ENCODE data around the gene HOXB8. TPM values are rescaled to one million over a fixed set of nuclear protein-coding genes. Genes with fewer than 3 reads are reported as not detected.

The HOXB8 gene
- total RNA-seq, 4 donors from 2014 or later: 1.4 TPM; not detected in 3

- H3K27ac ChIP-seq: no peak overlapping the region
Measured at GRCh38 chr17:48647103-48647962, 32.2 kb upstream of the HOXB8 start.

GRCh38 chr17:48646183-48647102, 31.4 kb upstream of the HOXB8 start:
- TF ChIP-seq CTCF (IDR thresholded peaks at IDR 0.05) (no peak), POLR2A (IDR thresholded peaks at IDR 0.05) (no peak)
- H3K27ac ChIP-seq: no peak overlapping the region
- 2 to 3% methylated on average over 33 to 37 of the region's 80 CpGs for WGBS, 2 donors
- no peak for DNase-seq
- H3K4me1 ChIP-seq: peaks cover 0 to 9% of the 10 kb centered on the region in 2 donors
- H3K36me3 ChIP-seq: no peaks in the 10 kb centered on the region
- H3K9me3 ChIP-seq: no peaks in the 10 kb centered on the region
- no peak overlapping the region for H3K4me3 ChIP-seq (replicated peaks in 1 of 3)
- intact Hi-C loops (cut with DNase I): no loop called here
- peaks cover 17% of the 10 kb centered on the region for H3K27me3 ChIP-seq

More at GRCh38 chr17:48647103-48647962, 32.2 kb upstream of the HOXB8 start:
- H3K9me3 ChIP-seq: no peaks in the 10 kb centered on the region
- H3K36me3 ChIP-seq: no peaks in the 10 kb centered on the region
- TF ChIP-seq CTCF (IDR thresholded peaks at IDR 0.05): no peak
- TF ChIP-seq POLR2A (IDR thresholded peaks at IDR 0.05): no peak
- H3K4me1 ChIP-seq: peaks cover 0 to 9% of the 10 kb centered on the region in 2 donors
- peaks cover 8% of the 10 kb centered on the region for H3K27me3 ChIP-seq
- intact Hi-C loops (cut with DNase I): no loop called here
- 3 to 7% methylated on average over 17 to 29 of the region's 30 CpGs for WGBS, 2 donors
- H3K4me3 ChIP-seq (replicated peaks in 1 of 3): peak overlapping the region in 2 of 3 donors; percentile 12 to 25
- no peak for DNase-seq

DNA sequence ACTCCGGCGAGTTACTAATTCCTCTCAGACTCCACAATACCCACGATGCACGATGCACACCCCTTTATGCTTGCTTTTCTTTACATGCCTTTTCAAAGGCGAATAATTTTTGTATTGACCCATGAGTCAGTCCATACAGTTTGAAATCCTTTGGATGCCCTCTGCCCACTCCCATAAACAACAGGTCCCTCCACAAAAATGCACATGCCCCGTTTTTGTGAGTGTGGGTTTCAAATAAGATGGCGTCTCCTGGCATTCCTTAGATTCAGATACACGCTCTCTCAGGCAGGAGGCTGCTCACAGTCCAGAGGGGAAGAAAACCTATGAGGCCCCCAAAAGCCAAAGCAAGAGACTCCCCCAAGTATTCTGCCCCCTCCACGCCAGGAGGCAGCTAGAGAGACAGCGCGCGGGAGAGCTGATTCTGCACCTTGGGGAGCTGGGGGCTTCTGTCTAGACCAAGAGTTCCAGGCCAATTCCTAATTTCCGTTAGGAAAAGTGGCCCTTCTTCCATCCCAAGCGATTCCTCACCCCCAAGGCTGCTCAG, 30.6 kb upstream of the HOXB8 start:
- TF ChIP-seq CTCF (IDR thresholded peaks at IDR 0.05) (no peak), POLR2A (IDR thresholded peaks at IDR 0.05) (no peak)
- Histone ChIP-seq H3K4me1 (peaks cover 0 to 9% of the 10 kb centered on the region in 2 donors), H3K27me3 (peaks cover 24% of the 10 kb centered on the region), H3K9me3 (no peaks in the 10 kb centered on the region), H3K36me3 (no peaks in the 10 kb centered on the region), H3K4me3 (replicated peaks in 1 of 3) (no peak overlapping the region), H3K27ac (no peak overlapping the region)
- no peak for DNase-seq
- intact Hi-C loops (cut with DNase I): no loop called here
- WGBS, 2 donors: 19 to 29% methylated on average over 14 of the region's 14 CpGs

DNA sequence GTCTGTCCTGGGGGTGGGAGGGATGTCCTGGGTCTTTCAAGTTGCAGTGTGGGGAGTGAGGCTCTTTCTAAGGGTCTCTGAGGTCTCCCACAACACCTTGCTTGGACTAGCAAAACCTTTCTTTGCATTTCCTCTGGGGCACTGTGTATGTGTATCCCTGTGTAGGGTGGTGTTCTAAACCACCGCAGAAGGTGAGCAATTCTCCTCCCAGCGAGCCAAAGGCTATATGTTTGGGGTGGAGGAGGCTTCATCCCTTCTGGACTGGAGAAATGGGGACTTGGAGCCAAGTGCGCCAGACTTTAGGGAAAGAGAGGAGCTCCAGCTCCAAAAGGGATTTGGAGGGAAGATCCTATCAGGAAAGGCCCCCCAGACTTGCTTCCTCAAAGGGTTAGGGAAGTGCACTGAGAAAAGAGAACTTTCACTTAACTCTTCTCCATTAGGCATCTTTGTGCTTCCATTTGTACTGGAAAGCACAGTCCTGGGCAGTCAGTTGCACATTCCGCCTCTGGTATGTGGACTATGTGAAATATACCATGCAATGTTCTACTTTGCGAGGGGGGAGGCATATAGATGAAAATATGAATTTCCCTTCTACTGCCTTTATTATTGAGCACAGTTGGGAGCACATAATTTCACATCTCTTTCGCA, 29.9 kb upstream of the HOXB8 start:
- peaks cover 0 to 9% of the 10 kb centered on the region in 2 donors for H3K4me1 ChIP-seq
- TF ChIP-seq CTCF (IDR thresholded peaks at IDR 0.05) (no peak), POLR2A (IDR thresholded peaks at IDR 0.05) (no peak)
- no peak overlapping the region for H3K27ac ChIP-seq
- H3K27me3 ChIP-seq: peaks cover 30% of the 10 kb centered on the region
- H3K36me3 ChIP-seq: no peaks in the 10 kb centered on the region
- intact Hi-C loops (cut with DNase I): no loop called here
- no peaks in the 10 kb centered on the region for H3K9me3 ChIP-seq
- no peak overlapping the region for H3K4me3 ChIP-seq (replicated peaks in 1 of 3)
- WGBS, 2 donors: 25 to 27% methylated on average over 6 of the region's 6 CpGs
- DNase-seq: no peak
